Activated CD4-positive, alpha-beta T cell treated with anti-CD3 and anti-CD28 coated beads, Interleukin-2, amount 50 U/mL, for 24 hours (primary cell): ENCODE measurements around the gene FNDC3B.

ENCODE experiments used
- DNase-seq, 2 donors: peaks; one replicate each; pipeline ENCODE4 v3.0.0-alpha.2; 2020; ENCODE audit warnings: low read depth in 1 of 2, low spot score in 1 of 2

The FNDC3B gene

GRCh38 chr3:172279191-172279640, 239.8 kb downstream of the FNDC3B start:
- DNase-seq = no peak

GRCh38 chr3:172279974-172280373, 240.6 kb downstream of the FNDC3B start:
- DNase-seq = no peak

- no peak for DNase-seq
Measured at GRCh38 chr3:172280406-172281051, 241.2 kb downstream of the FNDC3B start.

GRCh38 chr3:172281884-172282283, 242.5 kb downstream of the FNDC3B start:
- no peak for DNase-seq

- DNase-seq = no peak
Measured at GRCh38 chr3:172282850-172283249, 243.5 kb downstream of the FNDC3B start.

GRCh38 chr3:172283841-172284357, 244.5 kb downstream of the FNDC3B start:
- DNase-seq = no peak

- DNase-seq = no peak
Measured at GRCh38 chr3:172285844-172286243, 246.5 kb downstream of the FNDC3B start.

- no peak for DNase-seq
Measured at GRCh38 chr3:172286548-172287148, 247.3 kb downstream of the FNDC3B start.

- no peak for DNase-seq
Measured at GRCh38 chr3:172287937-172288477, 248.6 kb downstream of the FNDC3B start.

GRCh38 chr3:172288651-172289050, 249.3 kb downstream of the FNDC3B start:
- DNase-seq = no peak

GRCh38 chr3:172289583-172289982, 250.2 kb downstream of the FNDC3B start:
- no peak for DNase-seq

- DNase-seq = no peak
Measured at GRCh38 chr3:172290457-172290856, 251.1 kb downstream of the FNDC3B start.

- no peak for DNase-seq
Measured at GRCh38 chr3:172291650-172292049, 252.3 kb downstream of the FNDC3B start.

GRCh38 chr3:172292422-172292821, 253.0 kb downstream of the FNDC3B start:
- DNase-seq = no peak

- DNase-seq = no peak
Measured at GRCh38 chr3:172293093-172293492, 253.7 kb downstream of the FNDC3B start.

- DNase-seq = no peak
Measured at GRCh38 chr3:172294223-172294806, 254.9 kb downstream of the FNDC3B start.

GRCh38 chr3:172296248-172296974, 257.0 kb downstream of the FNDC3B start:
- DNase-seq = no peak

GRCh38 chr3:172296975-172297332, 257.6 kb downstream of the FNDC3B start:
- DNase-seq = no peak

- DNase-seq = no peak
Measured at GRCh38 chr3:172298247-172298646, 258.9 kb downstream of the FNDC3B start.

GRCh38 chr3:172300187-172300586, 260.8 kb downstream of the FNDC3B start:
- DNase-seq = no peak

GRCh38 chr3:172300862-172301261, 261.5 kb downstream of the FNDC3B start:
- DNase-seq = no peak
